RWPE2 (cell line): ENCODE data around the gene SCNN1B.

ENCODE experiments used
- ATAC-seq: fragments of 200-7000 bp; cut with Tn5 transposase; 3 replicates; pipeline ENCODE4 v1.9.1; 2021; ENCODE audit warnings: low read depth
- DNase-seq: peaks from one replicate; pipeline ENCODE4 v3.0.0-alpha.2; 2020; ENCODE audit warnings: low spot score
- H3K27ac ChIP-seq: fragments of 450-650 bp; 2 replicates; pipeline ENCODE4 v1.5.1; 2017; ENCODE audit warnings: mild to moderate bottlenecking; ENCODE audit not compliant: poor library complexity, severe bottlenecking
- H3K27me3 ChIP-seq: fragments of 250-450 bp; sonication (Bioruptor Pico); 2 replicates; pipeline ENCODE4 v1.5.1; 2021; ENCODE audit warnings: mild to moderate bottlenecking, moderate library complexity; ENCODE audit not compliant: insufficient read depth, poor library complexity, severe bottlenecking
- H3K36me3 ChIP-seq: fragments of 250-450 bp; sonication (Bioruptor Pico); 2 replicates; pipeline ENCODE4 v1.5.1; 2020; ENCODE audit warnings: low read depth, mild to moderate bottlenecking, moderate library complexity
- H3K4me1 ChIP-seq: fragments of 250-450 bp; sonication (Bioruptor Pico); 2 replicates; pipeline ENCODE4 v1.5.1; 2021; ENCODE audit warnings: mild to moderate bottlenecking, moderate library complexity; ENCODE audit not compliant: insufficient read depth, poor library complexity, severe bottlenecking
- H3K4me3 ChIP-seq: fragments of 250-450 bp; sonication (Bioruptor Pico); 2 replicates; pipeline ENCODE4 v1.5.1; 2021; ENCODE audit warnings: mild to moderate bottlenecking, moderate library complexity; ENCODE audit not compliant: severe bottlenecking
- H3K9me3 ChIP-seq: fragments of 250-450 bp; sonication (Bioruptor Pico); 2 replicates; pipeline ENCODE4 v1.5.1; 2021; ENCODE audit warnings: mild to moderate bottlenecking, moderate library complexity; ENCODE audit not compliant: severe bottlenecking
- CTCF ChIP-seq: fragments of 450-650 bp; IDR thresholded peaks from one replicate; pipeline ENCODE4 v1.5.1; 2017; ENCODE audit warnings: mild to moderate bottlenecking, moderate library complexity; ENCODE audit not compliant: poor library complexity, severe bottlenecking

SCNN1B gene

DNA sequence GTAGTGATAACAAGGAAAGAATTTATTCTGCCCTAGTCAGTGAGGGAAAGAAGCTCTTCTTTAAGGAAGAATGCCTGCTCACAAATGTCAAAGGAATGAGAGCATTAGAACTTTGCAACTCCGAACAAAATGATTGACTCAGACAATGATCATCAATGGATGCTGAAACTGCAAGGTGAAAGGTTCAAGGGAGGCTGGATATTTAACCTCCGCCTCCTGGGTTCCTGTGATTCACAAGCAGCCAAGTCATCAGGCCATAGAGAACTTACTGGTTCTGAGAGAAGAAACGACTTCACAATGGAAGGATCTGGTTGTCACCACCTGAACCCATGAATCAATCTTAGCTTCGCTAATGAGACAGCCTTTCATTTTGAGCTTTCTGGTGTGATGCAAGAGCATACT, 16.0 kb upstream of the SCNN1B start:
- DNase-seq (no peak), ATAC-seq (peak; percentile 86)
- H3K4me1 ChIP-seq, result peaks cover 37% of the 10 kb centered on the region
- TF ChIP-seq CTCF, result no peak
- no peaks in the 10 kb centered on the region for H3K36me3 ChIP-seq
- H3K9me3 ChIP-seq, result no peaks in the 10 kb centered on the region
- H3K4me3 ChIP-seq, result no peak overlapping the region
- peak overlapping the region; percentile 79 for H3K27ac ChIP-seq
- no peaks in the 10 kb centered on the region for H3K27me3 ChIP-seq

DNA sequence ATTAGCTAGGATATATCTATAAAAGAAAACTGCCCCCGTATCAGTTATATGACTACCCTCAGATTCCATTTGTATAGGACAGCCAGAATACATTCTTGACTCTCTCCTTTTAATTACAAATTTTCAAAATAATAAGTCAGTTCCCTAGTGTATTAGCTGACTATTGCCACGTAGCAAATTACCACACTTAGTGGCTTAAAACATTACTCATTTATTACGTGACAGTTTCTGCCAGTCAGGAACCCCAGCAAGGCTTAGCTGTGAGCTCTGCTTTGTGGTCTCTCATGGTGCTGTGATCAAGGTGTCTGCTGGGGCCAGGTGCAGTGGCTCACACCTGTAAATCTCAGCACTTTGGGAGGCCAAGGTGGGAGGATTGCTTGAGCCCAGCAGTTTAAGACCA, 13.9 kb upstream of the SCNN1B start:
- peaks cover 30% of the 10 kb centered on the region for H3K4me1 ChIP-seq
- no peak overlapping the region for H3K27ac ChIP-seq
- no peak for DNase-seq
- H3K4me3 ChIP-seq, result no peak overlapping the region
- no peaks in the 10 kb centered on the region for H3K9me3 ChIP-seq
- no peaks in the 10 kb centered on the region for H3K36me3 ChIP-seq
- ATAC-seq, result no peak
- TF ChIP-seq CTCF, result no peak
- H3K27me3 ChIP-seq, result no peaks in the 10 kb centered on the region

GRCh38 chr16:23288726-23289512, 13.2 kb upstream of the SCNN1B start:
- DNase-seq (no peak), ATAC-seq (no peak)
- Histone ChIP-seq H3K4me3 (no peak overlapping the region), H3K9me3 (no peaks in the 10 kb centered on the region), H3K27ac (no peak overlapping the region), H3K4me1 (peaks cover 23% of the 10 kb centered on the region), H3K36me3 (no peaks in the 10 kb centered on the region), H3K27me3 (no peaks in the 10 kb centered on the region)
- no peak for TF ChIP-seq CTCF

DNA sequence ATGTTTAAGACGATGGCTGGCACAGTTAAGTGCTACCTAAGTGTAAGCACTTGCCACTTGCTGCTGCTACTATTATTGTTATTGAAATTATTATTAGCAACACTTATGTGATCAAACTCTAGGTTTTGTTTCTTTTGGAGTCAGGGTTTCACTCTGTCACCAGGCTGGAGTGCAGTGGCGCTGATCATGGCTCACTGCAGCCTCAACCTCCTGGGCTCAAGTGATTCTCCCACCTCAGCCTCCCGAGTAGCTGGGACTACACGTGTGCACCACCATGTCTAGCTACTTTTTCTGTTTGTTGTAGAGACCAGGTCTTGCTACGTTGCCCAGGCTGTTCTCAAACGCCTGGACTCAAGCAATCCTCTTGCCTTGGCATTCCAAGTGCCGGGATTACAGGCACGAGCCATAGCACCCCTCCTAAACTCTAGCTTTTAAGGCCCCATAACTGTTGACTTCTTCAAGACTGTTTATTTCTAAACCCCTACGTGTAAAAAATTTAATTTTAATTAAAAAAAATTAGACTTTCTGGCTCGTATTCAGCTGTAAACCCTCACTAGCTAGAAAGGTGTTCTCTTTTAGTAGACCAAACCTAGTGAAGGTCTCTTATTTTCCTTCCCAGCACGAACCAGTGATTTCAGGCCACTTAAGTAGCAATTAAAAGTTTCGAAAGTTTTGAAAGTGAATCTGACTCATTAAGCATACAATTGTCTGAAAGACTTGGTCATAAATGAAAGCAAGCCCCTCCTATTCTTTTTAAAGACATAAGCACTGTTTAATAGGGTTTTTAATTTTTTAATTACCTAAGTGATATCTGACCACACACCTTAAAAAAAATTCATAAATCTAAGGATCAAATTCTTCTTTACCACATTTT, 11.7 kb upstream of the SCNN1B start:
- TF ChIP-seq CTCF, result no peak
- H3K27me3 ChIP-seq, result no peaks in the 10 kb centered on the region
- H3K36me3 ChIP-seq, result no peaks in the 10 kb centered on the region
- no peak for ATAC-seq
- peaks cover 16% of the 10 kb centered on the region for H3K4me1 ChIP-seq
- no peak overlapping the region for H3K4me3 ChIP-seq
- peak overlapping the region; percentile 22 for H3K27ac ChIP-seq
- H3K9me3 ChIP-seq, result no peaks in the 10 kb centered on the region
- DNase-seq, result no peak
